Peyer's patch (tissue), 4 donors: ENCODE data around the gene TNFAIP8L2. TPM values are rescaled to one million over a fixed set of nuclear protein-coding genes. Genes with fewer than 3 reads are reported as not detected.

Source experiments
- DNase-seq, 3 donors: peaks; one replicate each; pipeline ENCODE4 v3.0.0-alpha.2; 2017 to 2019
- H3K27ac ChIP-seq, 4 donors: fragments of 200-600 bp; sonication (generic); one replicate each; pipeline ENCODE4 v1.5.1; 2016 to 2019
- H3K27me3 ChIP-seq, 2 donors: fragments of 200-600 bp; sonication (generic); one replicate each; pipeline ENCODE4 v1.5.1; 2019
- H3K36me3 ChIP-seq, 3 donors: fragments of 200-600 bp; sonication (generic); one replicate each; pipeline ENCODE4 v1.5.1; 2016 to 2019
- H3K4me1 ChIP-seq, 4 donors: fragments of 200-600 bp; sonication (generic); one replicate each; pipeline ENCODE4 v1.5.1; 2016 to 2019
- H3K4me3 ChIP-seq, 4 donors: fragments of 200-600 bp; sonication (generic); 1 replicate in 3 of 4; 2 replicates in 1 of 4; pipeline ENCODE4 v1.5.1; 2016 to 2019; ENCODE audit warnings: mild to moderate bottlenecking in 1 of 4
- H3K9me3 ChIP-seq, 4 donors: fragments of 200-600 bp; sonication (generic); one replicate each; pipeline ENCODE4 v1.5.1; 2016 to 2019; ENCODE audit warnings: mild to moderate bottlenecking in 1 of 4
- POLR2A ChIP-seq, 2 donors: fragments of 450-650 bp; IDR thresholded peaks; one replicate each; pipeline ENCODE4 v1.5.1; 2017; ENCODE audit warnings: antibody characterized with exemption in 2 of 2, mild to moderate bottlenecking in 2 of 2, moderate library complexity in 2 of 2
- total RNA-seq, 4 donors: library from RNA; depleted of rRNA; stranded (reverse); fragments of >200 nt; gene quantifications; one replicate each; pipeline ENCODE4 v1.1.0, GENCODE V29; 2016
- TF ChIP-seq, protein P1 (sequence below), 6 experiments: fragments of 450-650 bp in 4 of 6; fragments of 200-600 bp in 2 of 6; sonication (generic) in 1 of 6; IDR thresholded peaks; one replicate each; pipeline ENCODE4 v1.5.1; 2017 to 2019; ENCODE audit warnings: antibody characterized with exemption in 6 of 6, mild to moderate bottlenecking in 3 of 6, moderate library complexity in 1 of 6

Gene TNFAIP8L2
- total RNA-seq, 4 donors from 2014 or later: 4.0 to 6.6 TPM; not detected in 2

DNA sequence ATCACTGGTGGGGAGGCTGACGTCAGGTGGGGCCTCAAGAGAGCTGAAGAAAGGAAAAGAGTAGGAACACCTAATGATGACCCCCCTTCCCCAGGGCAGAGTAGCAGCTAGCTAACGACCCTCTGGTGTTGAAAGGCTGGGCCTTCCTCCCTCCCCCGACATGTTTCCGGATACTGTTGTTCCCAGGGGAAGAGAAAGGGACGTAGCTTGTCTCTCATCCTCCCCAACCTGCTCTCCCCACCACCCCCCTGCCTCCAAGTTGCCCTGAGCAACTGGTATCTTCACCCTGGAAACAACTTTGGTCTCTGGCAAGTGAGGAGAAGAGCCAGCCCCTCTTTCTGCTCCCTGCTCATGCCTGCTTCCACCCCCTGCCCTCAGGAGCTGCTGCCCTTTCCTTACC, 12.5 kb upstream of the TNFAIP8L2 start:
- Histone ChIP-seq H3K4me3 (no peak overlapping the region), H3K9me3 (no peaks in the 10 kb centered on the region), H3K27ac (no peak overlapping the region), H3K36me3 (no peaks in the 10 kb centered on the region), H3K4me1 (peaks cover 0 to 30% (median 0%) of the 10 kb centered on the region in 4 donors), H3K27me3 (no peaks in the 10 kb centered on the region)
- no peak for TF ChIP-seq POLR2A (IDR thresholded peaks at IDR 0.05)
- TF ChIP-seq, protein P1, sequence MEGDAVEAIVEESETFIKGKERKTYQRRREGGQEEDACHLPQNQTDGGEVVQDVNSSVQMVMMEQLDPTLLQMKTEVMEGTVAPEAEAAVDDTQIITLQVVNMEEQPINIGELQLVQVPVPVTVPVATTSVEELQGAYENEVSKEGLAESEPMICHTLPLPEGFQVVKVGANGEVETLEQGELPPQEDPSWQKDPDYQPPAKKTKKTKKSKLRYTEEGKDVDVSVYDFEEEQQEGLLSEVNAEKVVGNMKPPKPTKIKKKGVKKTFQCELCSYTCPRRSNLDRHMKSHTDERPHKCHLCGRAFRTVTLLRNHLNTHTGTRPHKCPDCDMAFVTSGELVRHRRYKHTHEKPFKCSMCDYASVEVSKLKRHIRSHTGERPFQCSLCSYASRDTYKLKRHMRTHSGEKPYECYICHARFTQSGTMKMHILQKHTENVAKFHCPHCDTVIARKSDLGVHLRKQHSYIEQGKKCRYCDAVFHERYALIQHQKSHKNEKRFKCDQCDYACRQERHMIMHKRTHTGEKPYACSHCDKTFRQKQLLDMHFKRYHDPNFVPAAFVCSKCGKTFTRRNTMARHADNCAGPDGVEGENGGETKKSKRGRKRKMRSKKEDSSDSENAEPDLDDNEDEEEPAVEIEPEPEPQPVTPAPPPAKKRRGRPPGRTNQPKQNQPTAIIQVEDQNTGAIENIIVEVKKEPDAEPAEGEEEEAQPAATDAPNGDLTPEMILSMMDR (IDR thresholded peaks at IDR 0.05): no peak
- no peak for DNase-seq

DNA sequence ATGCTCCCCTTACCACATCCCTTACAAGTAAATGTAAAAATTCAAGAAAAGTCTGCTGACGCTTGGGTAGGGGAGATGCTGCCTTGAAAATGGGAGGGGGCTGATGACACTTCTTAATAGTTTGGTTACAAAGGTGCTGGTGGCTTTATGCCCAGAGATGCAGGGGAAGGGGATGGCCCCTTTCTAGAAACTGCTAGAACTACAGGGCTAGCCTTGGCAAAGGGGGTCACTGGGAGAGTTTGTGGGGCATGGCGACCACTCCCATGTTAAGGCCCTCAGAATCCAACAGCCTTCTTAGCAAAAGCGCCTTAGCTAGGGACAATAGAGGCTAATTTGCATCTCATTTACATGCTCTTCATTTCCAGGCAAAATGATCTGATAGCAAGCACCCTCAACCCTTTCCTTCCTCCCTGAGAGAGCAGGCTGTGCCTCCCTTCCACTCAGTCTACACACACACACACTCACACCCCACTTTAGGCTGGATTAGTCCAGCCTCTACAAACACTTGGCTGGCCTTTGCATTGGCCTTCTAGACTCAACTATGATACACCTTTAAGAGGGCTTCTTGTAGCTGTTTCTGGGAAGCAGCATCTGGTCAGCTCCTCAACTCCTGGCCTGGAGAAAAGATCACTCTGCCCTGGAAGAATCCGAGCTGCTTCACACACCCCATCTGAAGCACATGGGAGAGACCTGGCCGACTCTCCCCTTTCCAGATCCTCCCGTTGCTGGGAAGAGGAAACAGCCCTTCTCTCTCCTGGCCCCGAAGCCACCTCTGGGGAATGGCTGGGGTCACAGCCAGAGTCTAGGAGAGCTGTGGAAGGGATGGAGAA, 11.8 kb upstream of the TNFAIP8L2 start:
- peak overlapping the region in 1 of 4 donors; percentile 17 for H3K27ac ChIP-seq

GRCh38 chr1:151145304-151146071, 11.0 kb upstream of the TNFAIP8L2 start:
- DNase-seq: peak in 1 of 3 donors; percentile 51
- H3K27ac ChIP-seq: peak overlapping the region in 3 of 4 donors; percentile 14 to 72 (median 17)

More for the DNA sequence above, 11.8 kb upstream of the TNFAIP8L2 start:
- Histone ChIP-seq H3K4me3 (peak overlapping the region in 3 of 4 donors; percentile 72 to 88 (median 77)), H3K36me3 (no peaks in the 10 kb centered on the region), H3K4me1 (peaks cover 0 to 30% (median 0%) of the 10 kb centered on the region in 4 donors), H3K27me3 (no peaks in the 10 kb centered on the region), H3K9me3 (no peaks in the 10 kb centered on the region)
- DNase-seq: no peak
- no peak for TF ChIP-seq POLR2A (IDR thresholded peaks at IDR 0.05)
- TF ChIP-seq, protein P1 (IDR thresholded peaks at IDR 0.05): no peak

GRCh38 chr1:151146072-151146411, 10.4 kb upstream of the TNFAIP8L2 start:
- Histone ChIP-seq H3K4me1 (peaks cover 0 to 30% (median 0%) of the 10 kb centered on the region in 4 donors), H3K36me3 (no peaks in the 10 kb centered on the region), H3K4me3 (peak overlapping the region; percentile 72 to 88 (median 82)), H3K9me3 (no peaks in the 10 kb centered on the region), H3K27me3 (no peaks in the 10 kb centered on the region), H3K27ac (peak overlapping the region; percentile 32 to 79 (median 66))
- TF ChIP-seq POLR2A (IDR thresholded peaks at IDR 0.05): no peak
- TF ChIP-seq, protein P1 (IDR thresholded peaks at IDR 0.05): no peak
- DNase-seq: no peak

More at GRCh38 chr1:151145304-151146071, 11.0 kb upstream of the TNFAIP8L2 start:
- Histone ChIP-seq H3K4me1 (peaks cover 0 to 30% (median 0%) of the 10 kb centered on the region in 4 donors), H3K27me3 (no peaks in the 10 kb centered on the region), H3K4me3 (peak overlapping the region; percentile 72 to 88 (median 82)), H3K9me3 (no peaks in the 10 kb centered on the region), H3K36me3 (no peaks in the 10 kb centered on the region)
- TF ChIP-seq POLR2A (IDR thresholded peaks at IDR 0.05): no peak
- TF ChIP-seq, protein P1 (IDR thresholded peaks at IDR 0.05): no peak

GRCh38 chr1:151146412-151147131, 9.9 kb upstream of the TNFAIP8L2 start, which contains the start of gene SEMA6C:
TSS of gene SEMA6C (minus strand) at chr1:151146631. CDS start at chr1:151142621, 4,010 bp downstream.
- TF ChIP-seq, protein P1 (IDR thresholded peaks at IDR 0.05): no peak
- TF ChIP-seq POLR2A (IDR thresholded peaks at IDR 0.05): peak; percentile 60 to 83
- Histone ChIP-seq H3K9me3 (no peaks in the 10 kb centered on the region), H3K4me1 (peaks cover 0 to 30% (median 0%) of the 10 kb centered on the region in 4 donors), H3K4me3 (peak within 1 kb of the TSS; percentile 72 to 88 (median 82)), H3K27me3 (no peaks in the 10 kb centered on the region), H3K27ac (peak within 1 kb of the TSS; percentile 32 to 79 (median 66)), H3K36me3 (no peaks in the 10 kb centered on the region)
- peak; percentile 88 to 96 (median 96) for DNase-seq
